ENCODE measurements around the gene SLC25A15. TPM values are rescaled to one million over a fixed set of nuclear protein-coding genes. Genes with fewer than 3 reads are reported as not detected.
A peak's percentile ranks its signal among the peaks of the same experiment; 100 is the strongest.

Gene SLC25A15
- total RNA-seq (10 to 100 TPM in 1 of 2 donors, 1 to 10 TPM in 1; 6.3 to 10.5 TPM), polyA plus RNA-seq (ENCODE audit: insufficient read length in 6 of 6) (10 to 100 TPM; 14.9 to 18.3 (median 15.8) TPM)
- long read RNA-seq, donor 1, partial matches to known transcripts = 0 of 3 reads
- long read RNA-seq, donor 1, other reads (novel, unspliced or antisense) = 0 of 3 reads
- long read RNA-seq, donor 2 = 0 reads
- long read RNA-seq, donor 3, partial matches to known transcripts = 0 of 1 reads
- long read RNA-seq, donor 3, other reads (novel, unspliced or antisense) = 0 of 1 reads
- long read RNA-seq, donor 4 = 0 reads
- long read RNA-seq, donor 5 = 0 reads
- long read RNA-seq, donor 6, partial matches to known transcripts = 0 of 2 reads
- long read RNA-seq, donor 6, other reads (novel, unspliced or antisense) = 0 of 2 reads
- long read RNA-seq, donor 7 = 0 reads
- long read RNA-seq, donor 8, partial matches to known transcripts = 6 of 6 reads
- long read RNA-seq, donor 8, other reads (novel, unspliced or antisense) = 0 of 6 reads
- long read RNA-seq, donor 9 = 0 reads
- long read RNA-seq, donor 10, transcript SLC25A15-201 (7 exons, 1,586 nt) = major isoform, 6 of 7 reads
- long read RNA-seq, donor 10, partial matches to known transcripts = 1 of 7 reads
- long read RNA-seq, donor 10, other reads (novel, unspliced or antisense) = 0 of 7 reads
- long read RNA-seq, donor 11, partial matches to known transcripts = 0 of 2 reads
- long read RNA-seq, donor 11, other reads (novel, unspliced or antisense) = 0 of 2 reads
- long read RNA-seq, donor 12, partial matches to known transcripts = 6 of 6 reads
- long read RNA-seq, donor 12, other reads (novel, unspliced or antisense) = 0 of 6 reads

GRCh38 chr13:40789275-40790153 lies at the start of gene SLC25A15:
Gene SLC25A15, plus strand, starts transcription at chr13:40789611. Its CDS starts 3,616 bp downstream, at chr13:40793227.
- H3K4me3 ChIP-seq = peak within 1 kb of the TSS; percentile 63 to 64
- H3K4me1 ChIP-seq = peaks cover 0 to 6% of the 10 kb centered on the region in 2 donors
- H3K27ac ChIP-seq = peak within 1 kb of the TSS; percentile 83 to 84
- DNase-seq = peak; percentile 69 to 96 (median 81)
- peak; percentile 96 for ATAC-seq
- intact Hi-C loops (cut with DNase I) = no loop called here
- TF ChIP-seq CTCF (IDR thresholded peaks at IDR 0.05) = peak in 1 of 2 donors; percentile 35
- peaks cover 0 to 9% of the 10 kb centered on the region in 2 donors for H3K36me3 ChIP-seq
- H3K27me3 ChIP-seq = no peaks in the 10 kb centered on the region
- no peaks in the 10 kb centered on the region for H3K9me3 ChIP-seq

GRCh38 chr13:40749327-40749726 lies 40.1 kb upstream of the SLC25A15 start:
- no peak overlapping the region for H3K27ac ChIP-seq
- no peaks in the 10 kb centered on the region for H3K27me3 ChIP-seq
- ATAC-seq = no peak
- no peaks in the 10 kb centered on the region for H3K4me1 ChIP-seq
- intact Hi-C loops (cut with DNase I) = no loop called here
- no peak for TF ChIP-seq CTCF (IDR thresholded peaks at IDR 0.05)
- DNase-seq = no peak
- H3K9me3 ChIP-seq = no peaks in the 10 kb centered on the region
- peaks cover 0 to 65% of the 10 kb centered on the region in 2 donors for H3K36me3 ChIP-seq
- no peak overlapping the region for H3K4me3 ChIP-seq

- no peak for TF ChIP-seq CTCF (IDR thresholded peaks at IDR 0.05)
- Histone ChIP-seq H3K9me3 (no peaks in the 10 kb centered on the region), H3K27ac (no peak overlapping the region), H3K4me3 (no peak overlapping the region), H3K36me3 (peaks cover 0 to 81% of the 10 kb centered on the region in 2 donors), H3K4me1 (no peaks in the 10 kb centered on the region), H3K27me3 (no peaks in the 10 kb centered on the region)
- ATAC-seq (no peak), DNase-seq (no peak)
- intact Hi-C loops (cut with DNase I) = no loop called here
Measured at GRCh38 chr13:40755082-40755700, 34.2 kb upstream of the SLC25A15 start.

- H3K9me3 ChIP-seq = no peaks in the 10 kb centered on the region
- no peak overlapping the region for H3K4me3 ChIP-seq
- DNase-seq = no peak
- no peaks in the 10 kb centered on the region for H3K4me1 ChIP-seq
- no peak for ATAC-seq
- H3K36me3 ChIP-seq = peaks cover 0 to 89% of the 10 kb centered on the region in 2 donors
- no peaks in the 10 kb centered on the region for H3K27me3 ChIP-seq
- no peak for TF ChIP-seq CTCF (IDR thresholded peaks at IDR 0.05)
- intact Hi-C loops (cut with DNase I) = no loop called here
- no peak overlapping the region for H3K27ac ChIP-seq
Measured at GRCh38 chr13:40756042-40756441, 33.4 kb upstream of the SLC25A15 start.

Data from left lung (tissue), 14 donors.